ENCODE measurements around the gene KRTAP10-9. TPM values are rescaled to one million over a fixed set of nuclear protein-coding genes. Genes with fewer than 3 reads are reported as not detected.
"Not testable (repeated sequence)": the region's sequence is repeated elsewhere in the genome, so short reads cannot be mapped to it uniquely, and the experiment has no call there.

The KRTAP10-9 gene
- total and polyA plus RNA-seq, 4 donors: not detected

GRCh38 chr21:44599264-44600029 lies 27.4 kb upstream of the KRTAP10-9 start:
- WGBS, 2 donors: 84 to 89% methylated on average over 8 of the region's 8 CpGs

GRCh38 chr21:44600118-44600978 lies 26.5 kb upstream of the KRTAP10-9 start, which contains the start of gene KRTAP10-7:
Gene KRTAP10-7 (plus strand): TSS chr21:44600597. CDS start chr21:44600622, 25 bp downstream.
- not testable (repeated sequence) for H3K36me3 ChIP-seq (ENCODE audit: control insufficient read depth in 4 of 4, insufficient read depth in 4 of 4, low read length in 4 of 4); H3K27ac ChIP-seq (ENCODE audit: low read depth in 1 of 2, low read length in 1 of 2); H3K9me3 ChIP-seq (ENCODE audit: control insufficient read depth in 4 of 4, insufficient read depth in 3 of 4, low read length in 3 of 4); H3K4me1 ChIP-seq (ENCODE audit: control insufficient read depth in 5 of 5, insufficient read depth in 5 of 5, low read length in 5 of 5); ATAC-seq (ENCODE audit: insufficient read depth, low FRiP score); H3K27me3 ChIP-seq (ENCODE audit: control insufficient read depth in 3 of 3, insufficient read depth in 3 of 3, low read length in 2 of 3); H3K9ac ChIP-seq (ENCODE audit: insufficient read depth in 1 of 2, low read length in 2 of 2); H3K4me3 ChIP-seq; DNase-seq
- WGBS, 2 donors: 77 to 80% methylated on average over 16 to 23 of the region's 23 CpGs

More at GRCh38 chr21:44599264-44600029, 27.4 kb upstream of the KRTAP10-9 start:
- no peak for TF ChIP-seq CTCF (IDR thresholded peaks at IDR 0.05; ENCODE audit: control extremely low read depth, extremely low read depth)
- no peaks in the 10 kb centered on the region for H3K4me1 ChIP-seq (ENCODE audit: control insufficient read depth in 5 of 5, insufficient read depth in 5 of 5, low read length in 5 of 5)
- ATAC-seq (ENCODE audit: insufficient read depth, low FRiP score) (no peak), DNase-seq (no peak)
- H3K27me3 ChIP-seq (ENCODE audit: control insufficient read depth in 3 of 3, insufficient read depth in 3 of 3, low read length in 2 of 3): no peaks in the 10 kb centered on the region
- H3K36me3 ChIP-seq (ENCODE audit: control insufficient read depth in 4 of 4, insufficient read depth in 4 of 4, low read length in 4 of 4): no peaks in the 10 kb centered on the region
- H3K9me3 ChIP-seq (ENCODE audit: control insufficient read depth in 4 of 4, insufficient read depth in 3 of 4, low read length in 3 of 4): peaks cover 0 to 3% (median 0%) of the 10 kb centered on the region in 4 donors
- H3K9ac ChIP-seq (ENCODE audit: insufficient read depth in 1 of 2, low read length in 2 of 2): no peak overlapping the region
- no peak overlapping the region for H3K4me3 ChIP-seq
- no peak overlapping the region for H3K27ac ChIP-seq (ENCODE audit: low read depth in 1 of 2, low read length in 1 of 2)

- 77 to 80% methylated on average over 10 of the region's 10 CpGs for WGBS, 2 donors
- not testable (repeated sequence) for H3K27ac ChIP-seq (ENCODE audit: low read depth in 1 of 2, low read length in 1 of 2); H3K4me1 ChIP-seq (ENCODE audit: control insufficient read depth in 5 of 5, insufficient read depth in 5 of 5, low read length in 5 of 5); DNase-seq; H3K9me3 ChIP-seq (ENCODE audit: control insufficient read depth in 4 of 4, insufficient read depth in 3 of 4, low read length in 3 of 4); H3K27me3 ChIP-seq (ENCODE audit: control insufficient read depth in 3 of 3, insufficient read depth in 3 of 3, low read length in 2 of 3); H3K36me3 ChIP-seq (ENCODE audit: control insufficient read depth in 4 of 4, insufficient read depth in 4 of 4, low read length in 4 of 4); H3K9ac ChIP-seq (ENCODE audit: insufficient read depth in 1 of 2, low read length in 2 of 2); ATAC-seq (ENCODE audit: insufficient read depth, low FRiP score); H3K4me3 ChIP-seq
These were observed 25.8 kb upstream of the KRTAP10-9 start for GRCh38 chr21:44601091-44601490.

GRCh38 chr21:44601596-44602462 lies 25.1 kb upstream of the KRTAP10-9 start:
- 80 to 86% methylated on average over 23 of the region's 23 CpGs for WGBS, 2 donors

More at GRCh38 chr21:44601596-44602462, 25.1 kb upstream of the KRTAP10-9 start:
- DNase-seq (no peak), ATAC-seq (ENCODE audit: insufficient read depth, low FRiP score) (no peak)
- H3K4me1 ChIP-seq (ENCODE audit: control insufficient read depth in 5 of 5, insufficient read depth in 5 of 5, low read length in 5 of 5): no peaks in the 10 kb centered on the region
- no peak overlapping the region for H3K4me3 ChIP-seq
- no peaks in the 10 kb centered on the region for H3K27me3 ChIP-seq (ENCODE audit: control insufficient read depth in 3 of 3, insufficient read depth in 3 of 3, low read length in 2 of 3)
- no peak for TF ChIP-seq CTCF (IDR thresholded peaks at IDR 0.05; ENCODE audit: control extremely low read depth, extremely low read depth)
- H3K36me3 ChIP-seq (ENCODE audit: control insufficient read depth in 4 of 4, insufficient read depth in 4 of 4, low read length in 4 of 4): no peaks in the 10 kb centered on the region
- H3K9ac ChIP-seq (ENCODE audit: insufficient read depth in 1 of 2, low read length in 2 of 2): no peak overlapping the region
- no peak overlapping the region for H3K27ac ChIP-seq (ENCODE audit: low read depth in 1 of 2, low read length in 1 of 2)
- H3K9me3 ChIP-seq (ENCODE audit: control insufficient read depth in 4 of 4, insufficient read depth in 3 of 4, low read length in 3 of 4): peaks cover 0 to 3% (median 0%) of the 10 kb centered on the region in 4 donors

Measured in lung (tissue), 12 donors.